ENCODE measurements around the gene PLD3. TPM values are rescaled to one million over a fixed set of nuclear protein-coding genes. Genes with fewer than 3 reads are reported as not detected.
A peak's percentile ranks its signal among the peaks of the same experiment; 100 is the strongest.
"Not testable (repeated sequence)": the region's sequence is repeated elsewhere in the genome, so short reads cannot be mapped to it uniquely, and the experiment has no call there.

PLD3 gene
- total RNA-seq, 1 experiment from 2014 or later, result 287 TPM

DNA sequence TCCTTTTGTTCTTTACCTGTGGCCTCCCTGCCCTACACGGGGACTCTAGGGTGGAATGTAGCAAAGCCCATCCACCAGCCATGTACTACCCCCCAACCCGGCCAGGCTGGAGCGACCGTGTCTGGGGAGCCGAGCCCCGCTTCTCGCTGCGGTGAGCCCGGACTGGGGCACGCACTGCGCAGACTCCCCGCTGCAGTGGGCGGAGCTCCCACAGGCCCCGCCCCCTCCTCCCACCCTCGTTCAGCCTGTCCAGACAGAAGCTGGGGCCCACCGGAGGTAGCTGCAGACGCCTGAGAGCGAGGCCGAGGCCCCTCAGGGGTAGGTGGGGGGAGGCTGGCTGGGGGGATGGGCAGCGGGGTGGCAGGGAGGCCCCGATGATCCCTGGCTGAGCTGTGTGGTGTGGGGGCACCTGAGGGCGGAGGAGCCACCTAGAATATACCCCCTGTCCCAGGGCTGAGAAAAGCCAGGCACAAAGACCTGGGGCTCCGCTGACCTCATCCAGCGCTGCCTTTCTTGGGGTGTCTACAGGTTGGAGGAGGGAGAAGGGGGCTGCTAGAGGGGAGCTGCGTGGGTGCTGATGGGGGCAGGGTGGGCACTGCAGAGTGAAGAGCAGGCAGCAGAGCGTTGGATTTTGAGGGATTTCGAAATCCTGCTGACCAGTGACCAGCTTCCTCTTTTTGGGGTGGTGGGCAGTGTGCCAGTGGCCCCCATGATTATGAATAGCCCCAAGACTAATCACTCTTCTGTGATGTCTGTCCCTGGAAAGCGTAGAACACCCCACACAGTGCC lies 17.3 kb downstream of the PLD3 start:
- Histone ChIP-seq H3K4me1 (peaks cover 30% of the 10 kb centered on the region), H3K36me3 (peaks cover 2% of the 10 kb centered on the region), H3K27ac (peak overlapping the region; percentile 48), H3K9me3 (replicated peaks) (no peaks in the 10 kb centered on the region), H3K4me3 (peak overlapping the region; percentile 52), H3K27me3 (no peaks in the 10 kb centered on the region)
- DNase-seq, result peak; percentile 92 to 95

GRCh38 chr19:40366697-40367561 lies 18.4 kb downstream of the PLD3 start:
- H3K27ac ChIP-seq, result peak overlapping the region; percentile 48
- H3K9me3 ChIP-seq (replicated peaks), result no peaks in the 10 kb centered on the region
- H3K4me1 ChIP-seq, result peaks cover 25% of the 10 kb centered on the region
- H3K36me3 ChIP-seq, result peaks cover 11% of the 10 kb centered on the region
- no peaks in the 10 kb centered on the region for H3K27me3 ChIP-seq
- peak; percentile 48 to 56 for DNase-seq
- H3K4me3 ChIP-seq, result peak overlapping the region; percentile 52

- H3K27me3 ChIP-seq, result no peaks in the 10 kb centered on the region
- peak overlapping the region; percentile 48 for H3K27ac ChIP-seq
- no peaks in the 10 kb centered on the region for H3K9me3 ChIP-seq (replicated peaks)
- peak; percentile 85 to 89 for DNase-seq
- H3K36me3 ChIP-seq, result peaks cover 15% of the 10 kb centered on the region
- H3K4me3 ChIP-seq, result no peak overlapping the region
- peaks cover 25% of the 10 kb centered on the region for H3K4me1 ChIP-seq
Observed at GRCh38 chr19:40367577-40368434, 19.3 kb downstream of the PLD3 start.

GRCh38 chr19:40369797-40370196 lies 21.3 kb downstream of the PLD3 start:
- peaks cover 22% of the 10 kb centered on the region for H3K4me1 ChIP-seq
- peaks cover 20% of the 10 kb centered on the region for H3K36me3 ChIP-seq
- DNase-seq, result no peak
- no peaks in the 10 kb centered on the region for H3K27me3 ChIP-seq
- no peaks in the 10 kb centered on the region for H3K9me3 ChIP-seq (replicated peaks)
- no peak overlapping the region for H3K27ac ChIP-seq
- no peak overlapping the region for H3K4me3 ChIP-seq

GRCh38 chr19:40370253-40370652 lies 21.8 kb downstream of the PLD3 start:
- not testable (repeated sequence) for H3K9me3 ChIP-seq (replicated peaks); DNase-seq; H3K27ac ChIP-seq; H3K4me3 ChIP-seq; H3K27me3 ChIP-seq
- peaks cover 22% of the 10 kb centered on the region for H3K4me1 ChIP-seq
- H3K36me3 ChIP-seq, result peaks cover 20% of the 10 kb centered on the region

DNA sequence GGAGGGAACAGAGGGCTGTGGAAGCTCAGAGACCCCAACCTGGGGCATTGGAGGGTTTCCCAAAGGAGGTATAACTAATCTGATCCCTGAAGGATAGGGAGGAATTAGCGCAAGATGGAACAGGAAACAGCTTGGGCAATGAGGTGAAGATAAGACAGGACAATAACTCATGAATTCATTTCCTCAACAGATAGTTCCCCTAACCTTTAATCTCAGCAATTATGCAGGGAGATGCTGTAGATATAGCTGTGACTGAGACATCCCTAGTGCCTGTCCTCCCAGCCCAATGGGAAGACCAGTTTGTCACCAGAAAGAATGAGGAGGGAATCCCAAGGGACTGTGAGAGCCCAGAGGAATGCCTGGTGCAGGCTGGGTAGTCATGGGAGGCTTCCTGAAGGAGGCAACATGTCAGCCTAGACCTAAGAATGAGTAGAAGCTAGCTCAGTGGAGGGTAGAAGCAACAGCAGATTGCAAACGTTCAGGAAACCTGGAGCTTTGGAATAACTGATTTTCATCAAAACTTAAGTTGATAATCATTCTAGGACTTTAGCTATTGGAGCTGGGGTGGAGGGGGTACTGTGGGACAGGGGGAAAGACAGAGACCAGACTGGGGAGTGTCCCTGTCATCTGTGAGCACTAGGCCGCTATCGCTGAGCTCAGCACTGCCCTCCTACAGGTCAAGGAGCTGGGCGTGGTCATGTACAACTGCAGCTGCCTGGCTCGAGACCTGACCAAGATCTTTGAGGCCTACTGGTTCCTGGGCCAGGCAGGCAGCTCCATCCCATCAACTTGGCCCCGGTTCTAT lies 22.7 kb downstream of the PLD3 start:
- no peaks in the 10 kb centered on the region for H3K9me3 ChIP-seq (replicated peaks)
- peaks cover 22% of the 10 kb centered on the region for H3K4me1 ChIP-seq
- H3K36me3 ChIP-seq, result peaks cover 23% of the 10 kb centered on the region
- DNase-seq, result no peak
- H3K4me3 ChIP-seq, result no peak overlapping the region
- no peak overlapping the region for H3K27ac ChIP-seq
- H3K27me3 ChIP-seq, result no peaks in the 10 kb centered on the region

DNA sequence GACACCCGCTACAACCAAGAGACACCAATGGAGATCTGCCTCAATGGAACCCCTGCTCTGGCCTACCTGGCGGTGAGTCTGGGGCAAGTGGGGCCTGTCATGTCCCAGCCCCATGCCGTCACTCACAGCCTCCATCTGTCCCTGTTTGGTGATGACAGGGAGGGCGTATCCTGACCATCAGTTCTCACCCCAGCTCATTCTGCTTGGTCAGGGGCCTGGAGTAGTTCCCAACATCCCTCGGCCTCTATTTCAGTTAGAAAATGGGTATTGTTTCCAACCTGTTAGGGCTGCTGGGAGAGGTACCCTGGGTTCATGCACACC lies 23.3 kb downstream of the PLD3 start:
- no peaks in the 10 kb centered on the region for H3K27me3 ChIP-seq
- no peak overlapping the region for H3K4me3 ChIP-seq
- peaks cover 16% of the 10 kb centered on the region for H3K4me1 ChIP-seq
- H3K27ac ChIP-seq, result no peak overlapping the region
- peaks cover 25% of the 10 kb centered on the region for H3K36me3 ChIP-seq
- no peak for DNase-seq
- H3K9me3 ChIP-seq (replicated peaks), result no peaks in the 10 kb centered on the region

DNA sequence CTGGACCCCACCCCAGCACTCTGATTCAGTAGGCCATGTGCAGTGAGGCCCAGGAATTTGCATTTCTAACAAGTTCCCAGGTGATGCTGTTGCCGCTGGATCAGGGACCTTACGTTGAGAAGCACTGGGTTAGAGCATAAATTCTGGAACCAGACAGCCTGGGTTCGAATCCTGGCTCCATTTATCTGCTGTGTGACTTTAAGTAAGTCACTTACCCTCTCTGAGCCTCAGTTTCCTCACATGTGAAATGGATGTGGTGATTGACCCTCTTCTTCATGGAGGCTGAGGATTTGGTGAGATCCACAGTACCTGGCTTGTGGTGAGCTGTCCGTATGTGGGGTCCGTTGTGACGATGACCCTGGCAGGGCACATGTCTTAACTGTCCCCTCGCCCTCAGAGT lies 25.6 kb downstream of the PLD3 start:
- H3K36me3 ChIP-seq, result peaks cover 29% of the 10 kb centered on the region
- no peaks in the 10 kb centered on the region for H3K4me1 ChIP-seq
- H3K27ac ChIP-seq, result no peak overlapping the region
- H3K9me3 ChIP-seq (replicated peaks), result no peaks in the 10 kb centered on the region
- DNase-seq, result no peak
- no peak overlapping the region for H3K4me3 ChIP-seq
- H3K27me3 ChIP-seq, result no peaks in the 10 kb centered on the region

GRCh38 chr19:40376286-40376862 lies 27.9 kb downstream of the PLD3 start:
- no peak for DNase-seq
- Histone ChIP-seq H3K36me3 (peaks cover 23% of the 10 kb centered on the region), H3K4me3 (no peak overlapping the region), H3K27me3 (no peaks in the 10 kb centered on the region), H3K27ac (no peak overlapping the region), H3K9me3 (replicated peaks) (no peaks in the 10 kb centered on the region), H3K4me1 (no peaks in the 10 kb centered on the region)

DNA sequence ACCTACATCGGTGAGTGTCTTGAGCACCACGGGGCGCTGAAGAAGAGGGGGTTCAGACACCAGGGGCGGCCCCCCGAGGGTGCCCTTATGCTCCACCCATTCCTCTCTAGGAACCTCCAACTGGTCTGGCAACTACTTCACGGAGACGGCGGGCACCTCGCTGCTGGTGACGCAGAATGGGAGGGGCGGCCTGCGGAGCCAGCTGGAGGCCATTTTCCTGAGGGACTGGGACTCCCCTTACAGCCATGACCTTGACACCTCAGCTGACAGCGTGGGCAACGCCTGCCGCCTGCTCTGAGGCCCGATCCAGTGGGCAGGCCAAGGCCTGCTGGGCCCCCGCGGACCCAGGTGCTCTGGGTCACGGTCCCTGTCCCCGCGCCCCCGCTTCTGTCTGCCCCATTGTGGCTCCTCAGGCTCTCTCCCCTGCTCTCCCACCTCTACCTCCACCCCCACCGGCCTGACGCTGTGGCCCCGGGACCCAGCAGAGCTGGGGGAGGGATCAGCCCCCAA lies 29.4 kb downstream of the PLD3 start:
- no peak for DNase-seq
- H3K27ac ChIP-seq, result no peak overlapping the region
- no peak overlapping the region for H3K4me3 ChIP-seq
- peaks cover 13% of the 10 kb centered on the region for H3K36me3 ChIP-seq
- no peaks in the 10 kb centered on the region for H3K9me3 ChIP-seq (replicated peaks)
- no peaks in the 10 kb centered on the region for H3K27me3 ChIP-seq
- H3K4me1 ChIP-seq, result peaks cover 8% of the 10 kb centered on the region

GRCh38 chr19:40378509-40378908 lies 30.0 kb downstream of the PLD3 start:
- H3K9me3 ChIP-seq (replicated peaks), result no peaks in the 10 kb centered on the region
- DNase-seq, result no peak
- peaks cover 8% of the 10 kb centered on the region for H3K4me1 ChIP-seq
- H3K27me3 ChIP-seq, result no peaks in the 10 kb centered on the region
- peaks cover 10% of the 10 kb centered on the region for H3K36me3 ChIP-seq
- H3K4me3 ChIP-seq, result no peak overlapping the region
- no peak overlapping the region for H3K27ac ChIP-seq

- Histone ChIP-seq H3K4me1 (peaks cover 8% of the 10 kb centered on the region), H3K27me3 (no peaks in the 10 kb centered on the region), H3K27ac (no peak overlapping the region), H3K36me3 (peaks cover 10% of the 10 kb centered on the region), H3K9me3 (replicated peaks) (no peaks in the 10 kb centered on the region), H3K4me3 (no peak overlapping the region)
- DNase-seq, result no peak
Observed at GRCh38 chr19:40379446-40380198, 31.1 kb downstream of the PLD3 start.
